ENCODE data around the gene ATXN1. TPM values are rescaled to one million over a fixed set of nuclear protein-coding genes. Genes with fewer than 3 reads are reported as not detected.
A peak's percentile ranks its signal among the peaks of the same experiment; 100 is the strongest.

ATXN1 gene
- total RNA-seq, 4 donors from 2014 or later, result 24.9 to 48.0 (median 36.8) TPM

- H3K36me3 ChIP-seq, result no peaks in the 10 kb centered on the region
- H3K4me3 ChIP-seq, result no peak overlapping the region
- no peak for TF ChIP-seq POLR2A (IDR thresholded peaks at IDR 0.05)
- no peak for TF ChIP-seq EP300 (IDR thresholded peaks at IDR 0.05)
- TF ChIP-seq, protein P1, sequence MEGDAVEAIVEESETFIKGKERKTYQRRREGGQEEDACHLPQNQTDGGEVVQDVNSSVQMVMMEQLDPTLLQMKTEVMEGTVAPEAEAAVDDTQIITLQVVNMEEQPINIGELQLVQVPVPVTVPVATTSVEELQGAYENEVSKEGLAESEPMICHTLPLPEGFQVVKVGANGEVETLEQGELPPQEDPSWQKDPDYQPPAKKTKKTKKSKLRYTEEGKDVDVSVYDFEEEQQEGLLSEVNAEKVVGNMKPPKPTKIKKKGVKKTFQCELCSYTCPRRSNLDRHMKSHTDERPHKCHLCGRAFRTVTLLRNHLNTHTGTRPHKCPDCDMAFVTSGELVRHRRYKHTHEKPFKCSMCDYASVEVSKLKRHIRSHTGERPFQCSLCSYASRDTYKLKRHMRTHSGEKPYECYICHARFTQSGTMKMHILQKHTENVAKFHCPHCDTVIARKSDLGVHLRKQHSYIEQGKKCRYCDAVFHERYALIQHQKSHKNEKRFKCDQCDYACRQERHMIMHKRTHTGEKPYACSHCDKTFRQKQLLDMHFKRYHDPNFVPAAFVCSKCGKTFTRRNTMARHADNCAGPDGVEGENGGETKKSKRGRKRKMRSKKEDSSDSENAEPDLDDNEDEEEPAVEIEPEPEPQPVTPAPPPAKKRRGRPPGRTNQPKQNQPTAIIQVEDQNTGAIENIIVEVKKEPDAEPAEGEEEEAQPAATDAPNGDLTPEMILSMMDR (IDR thresholded peaks at IDR 0.05), result no peak
- H3K4me1 ChIP-seq, result peaks cover 0 to 3% (median 0%) of the 10 kb centered on the region in 4 donors
- no peaks in the 10 kb centered on the region for H3K27me3 ChIP-seq
- no peak for DNase-seq (ENCODE audit: low spot score in 2 of 2)
- 86 to 90% methylated on average over 3 of the region's 3 CpGs for WGBS, 2 donors
- H3K9me3 ChIP-seq, result no peaks in the 10 kb centered on the region
- no peak overlapping the region for H3K27ac ChIP-seq
These were observed 207.7 kb downstream of the ATXN1 start for GRCh38 chr6:16553531-16553930.

DNA sequence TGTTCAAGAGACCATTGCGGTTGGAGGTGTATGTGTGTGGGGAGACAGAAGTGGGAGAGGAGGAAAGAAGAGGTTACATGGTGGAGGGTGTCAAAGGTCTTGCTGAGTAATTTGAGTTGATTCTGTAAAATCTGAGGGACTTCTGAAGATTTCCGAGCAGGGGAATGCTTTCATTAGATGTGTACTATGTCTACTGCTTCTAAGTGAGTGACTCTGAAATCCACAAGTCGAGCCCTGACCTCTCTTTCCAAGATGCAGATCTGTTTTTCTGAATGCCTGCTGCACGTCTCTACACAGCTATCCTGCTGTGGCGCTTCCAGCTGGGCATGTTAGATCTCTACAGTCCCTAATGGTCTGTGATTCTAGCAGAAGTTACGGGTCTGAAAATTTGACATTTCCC, 209.8 kb downstream of the ATXN1 start:
- H3K9me3 ChIP-seq, result no peaks in the 10 kb centered on the region
- no peak overlapping the region for H3K4me3 ChIP-seq
- H3K36me3 ChIP-seq, result no peaks in the 10 kb centered on the region
- H3K27me3 ChIP-seq, result no peaks in the 10 kb centered on the region
- H3K27ac ChIP-seq, result peak overlapping the region in 1 of 4 donors; percentile 11
- H3K4me1 ChIP-seq, result peaks cover 0 to 6% (median 1%) of the 10 kb centered on the region in 4 donors
- no peak for TF ChIP-seq EP300 (IDR thresholded peaks at IDR 0.05)
- TF ChIP-seq, protein P1 (IDR thresholded peaks at IDR 0.05), result no peak
- no peak for TF ChIP-seq POLR2A (IDR thresholded peaks at IDR 0.05)
- 72 to 76% methylated on average over 6 of the region's 6 CpGs for WGBS, 2 donors
- no peak for DNase-seq (ENCODE audit: low spot score in 2 of 2)

DNA sequence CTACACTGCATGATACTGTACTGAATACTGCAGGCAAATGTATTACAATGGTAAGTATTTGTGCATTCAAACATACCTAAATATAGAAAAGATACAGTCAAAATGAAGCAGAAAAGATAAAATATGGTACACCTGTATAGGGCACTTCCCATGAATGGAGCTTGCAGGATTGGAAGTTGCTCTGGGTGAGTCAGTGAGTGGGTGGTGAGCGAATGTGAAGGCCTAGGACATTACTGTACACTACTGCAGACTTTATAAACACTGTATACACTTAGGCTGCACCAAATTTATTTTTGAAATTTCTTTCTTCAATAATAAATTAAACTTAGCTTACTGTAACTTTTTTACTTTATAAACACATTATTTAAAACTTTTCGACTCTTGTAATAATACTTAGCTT, 213.1 kb downstream of the ATXN1 start:
- peaks cover 0 to 16% (median 5%) of the 10 kb centered on the region in 4 donors for H3K4me1 ChIP-seq
- H3K27me3 ChIP-seq, result no peaks in the 10 kb centered on the region
- H3K9me3 ChIP-seq, result no peaks in the 10 kb centered on the region
- no peak for TF ChIP-seq EP300 (IDR thresholded peaks at IDR 0.05)
- TF ChIP-seq, protein P1 (IDR thresholded peaks at IDR 0.05), result no peak
- no peak for TF ChIP-seq POLR2A (IDR thresholded peaks at IDR 0.05)
- DNase-seq (ENCODE audit: low spot score in 2 of 2), result no peak
- H3K36me3 ChIP-seq, result no peaks in the 10 kb centered on the region
- no peak overlapping the region for H3K27ac ChIP-seq
- no peak overlapping the region for H3K4me3 ChIP-seq
- 91 to 92% methylated on average over 2 of the region's 2 CpGs for WGBS, 2 donors

DNA sequence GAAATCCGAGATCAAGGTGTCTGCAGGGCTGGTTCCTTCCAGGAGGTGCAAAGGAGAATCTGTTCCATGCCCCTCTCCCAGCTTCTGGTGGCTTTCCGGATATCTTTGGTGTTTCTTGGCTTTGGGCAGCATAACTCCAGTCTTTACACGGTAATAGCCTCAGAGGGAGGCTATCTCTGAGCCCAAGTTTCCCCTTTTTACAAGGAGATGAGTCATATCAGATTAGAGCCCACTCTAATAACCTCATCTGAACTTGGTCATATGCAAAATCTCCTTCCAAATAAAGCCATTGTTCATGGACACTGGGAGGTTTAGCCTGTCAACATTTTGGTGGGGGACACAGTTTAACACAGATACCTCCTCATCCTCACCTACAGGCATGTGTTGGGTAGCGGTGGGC, 213.7 kb downstream of the ATXN1 start:
- 80 to 84% methylated on average over 4 of the region's 4 CpGs for WGBS, 2 donors
- Histone ChIP-seq H3K4me3 (no peak overlapping the region), H3K4me1 (peaks cover 0 to 19% (median 5%) of the 10 kb centered on the region in 4 donors), H3K27ac (no peak overlapping the region), H3K27me3 (no peaks in the 10 kb centered on the region), H3K36me3 (no peaks in the 10 kb centered on the region), H3K9me3 (no peaks in the 10 kb centered on the region)
- DNase-seq (ENCODE audit: low spot score in 2 of 2), result no peak
- TF ChIP-seq EP300 (IDR thresholded peaks at IDR 0.05), result no peak
- TF ChIP-seq, protein P1 (IDR thresholded peaks at IDR 0.05), result no peak
- TF ChIP-seq POLR2A (IDR thresholded peaks at IDR 0.05), result no peak

- H3K4me1 ChIP-seq, result peaks cover 0 to 26% (median 5%) of the 10 kb centered on the region in 4 donors
- no peaks in the 10 kb centered on the region for H3K36me3 ChIP-seq
- 60 to 68% methylated on average over 3 of the region's 3 CpGs for WGBS, 2 donors
- no peak overlapping the region for H3K27ac ChIP-seq
- no peaks in the 10 kb centered on the region for H3K9me3 ChIP-seq
- H3K4me3 ChIP-seq, result no peak overlapping the region
- TF ChIP-seq EP300 (IDR thresholded peaks at IDR 0.05) (no peak), POLR2A (IDR thresholded peaks at IDR 0.05) (no peak)
- TF ChIP-seq, protein P1 (IDR thresholded peaks at IDR 0.05), result no peak
- H3K27me3 ChIP-seq, result no peaks in the 10 kb centered on the region
- no peak for DNase-seq (ENCODE audit: low spot score in 2 of 2)
These were observed 214.4 kb downstream of the ATXN1 start for GRCh38 chr6:16546861-16547260.
